ENCODE data around the gene RPL36AL.
A peak's percentile ranks its signal among the peaks of the same experiment; 100 is the strongest.
"Not testable (repeated sequence)": the region's sequence is repeated elsewhere in the genome, so short reads cannot be mapped to it uniquely, and the experiment has no call there.

RPL36AL gene

DNA sequence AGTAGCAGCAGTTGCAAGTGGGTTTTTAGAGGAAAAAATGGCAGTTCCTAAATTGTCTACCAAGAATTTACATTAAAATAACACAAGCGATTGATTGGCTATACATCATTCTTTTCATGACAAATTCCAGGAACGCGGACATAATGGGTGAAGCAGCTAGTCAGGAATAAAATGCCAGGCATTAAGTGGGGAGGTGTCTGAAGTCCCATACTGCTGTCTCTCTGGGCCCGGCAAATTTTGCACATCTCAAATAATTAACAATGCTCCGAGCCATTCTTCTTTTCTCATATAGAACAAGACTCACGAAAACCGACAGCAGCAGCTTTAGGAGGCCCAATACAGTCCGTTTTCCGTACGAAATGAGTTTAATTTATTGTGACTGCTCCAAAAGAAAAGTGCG lies 696 bp downstream of the RPL36AL start:
- DNase-seq (ENCODE audit: extremely low read depth in 1 of 2, low read depth in 1 of 2) = no peak

DNA sequence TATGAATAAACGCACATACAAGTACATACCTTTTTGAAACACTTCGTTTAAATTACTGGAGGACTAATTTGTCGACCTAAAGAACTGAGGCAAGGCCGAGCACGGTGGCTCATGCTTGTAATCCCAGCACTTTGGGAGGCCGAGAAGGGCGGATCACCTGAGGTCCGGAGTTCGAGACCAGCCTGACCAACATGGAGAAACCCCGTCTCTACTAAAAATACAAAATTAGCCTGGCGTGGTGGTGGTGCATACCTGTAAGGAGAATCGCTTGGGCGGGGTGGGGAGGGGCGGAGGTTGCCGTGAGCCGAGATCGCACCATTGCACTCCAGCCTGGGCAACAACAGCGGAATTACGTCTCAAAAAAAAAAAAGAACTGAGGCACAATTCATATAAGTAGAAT lies 1.2 kb downstream of the RPL36AL start:
- DNase-seq (ENCODE audit: extremely low read depth in 1 of 2, low read depth in 1 of 2) = not testable (repeated sequence)

DNA sequence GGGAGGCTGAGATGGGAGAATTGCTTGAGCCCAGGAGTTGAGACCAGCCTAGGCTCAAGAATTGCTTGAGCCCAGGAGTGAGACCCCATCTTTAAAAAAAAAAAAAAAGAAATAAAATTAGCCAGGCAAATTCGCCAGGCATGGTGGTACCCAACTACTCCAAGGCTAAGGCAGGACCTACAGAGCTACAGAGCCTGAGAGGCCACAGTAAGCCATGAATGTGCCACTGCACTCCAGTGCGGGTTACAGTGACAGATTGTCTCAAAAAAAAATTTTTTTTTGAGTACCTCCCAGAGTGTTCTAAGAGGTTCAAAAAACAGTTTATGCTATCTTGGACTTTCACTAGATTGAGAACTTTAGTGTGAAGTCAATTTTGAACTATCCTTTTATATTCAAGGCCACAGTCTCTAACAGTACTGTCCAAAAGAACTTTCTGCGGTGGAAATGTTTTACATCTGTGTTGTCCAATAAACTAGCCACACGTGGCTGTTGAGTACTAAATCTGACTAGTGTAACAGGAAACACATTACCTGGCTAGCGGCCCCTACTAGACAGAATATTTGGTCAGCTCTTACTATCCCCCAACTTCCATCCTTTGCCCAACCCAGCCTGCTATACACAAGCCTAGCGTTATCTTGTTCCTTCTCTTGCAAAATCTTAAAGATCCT lies 2.4 kb downstream of the RPL36AL start:
- no peak for DNase-seq (ENCODE audit: extremely low read depth in 1 of 2, low read depth in 1 of 2)

DNA sequence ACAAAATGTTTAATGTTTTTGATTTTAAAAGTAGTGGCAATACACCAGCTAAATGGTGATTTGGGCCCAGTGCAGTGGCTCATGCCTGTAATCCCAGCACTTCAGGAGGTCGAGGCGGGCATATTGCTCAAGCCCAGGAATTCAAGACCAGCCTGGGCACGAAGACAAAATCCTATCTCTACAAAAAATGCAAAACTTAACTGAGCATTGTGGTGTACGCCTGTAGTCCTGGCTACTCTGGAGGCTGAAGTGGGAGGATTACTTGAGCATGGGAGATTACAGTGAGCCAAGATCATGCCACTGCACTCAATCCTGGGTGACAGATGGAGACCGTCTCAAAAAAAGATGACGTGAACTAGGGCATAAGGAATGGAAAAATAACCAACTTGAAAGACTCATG lies 4.7 kb downstream of the RPL36AL start:
- DNase-seq (ENCODE audit: extremely low read depth in 1 of 2, low read depth in 1 of 2) = no peak

DNA sequence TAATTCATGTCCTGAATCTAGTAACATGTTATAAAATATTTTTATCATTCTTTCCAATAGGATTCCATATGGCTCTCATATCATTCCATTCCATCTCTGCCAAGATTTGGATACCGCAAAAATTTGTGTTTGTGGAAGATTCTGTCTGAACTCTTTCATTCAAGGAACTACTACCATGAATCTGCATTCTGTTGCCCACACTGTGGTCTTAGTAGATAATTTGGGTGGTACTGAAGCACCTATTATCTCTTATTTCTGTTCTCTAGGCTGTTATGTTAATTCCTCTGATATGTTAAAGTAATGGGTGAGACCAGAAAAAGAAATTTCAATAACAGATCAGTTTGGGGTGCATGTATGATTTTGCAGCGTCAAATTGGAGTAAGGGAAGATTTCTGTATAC lies 6.2 kb downstream of the RPL36AL start:
- no peak for DNase-seq (ENCODE audit: extremely low read depth in 1 of 2, low read depth in 1 of 2)

DNA sequence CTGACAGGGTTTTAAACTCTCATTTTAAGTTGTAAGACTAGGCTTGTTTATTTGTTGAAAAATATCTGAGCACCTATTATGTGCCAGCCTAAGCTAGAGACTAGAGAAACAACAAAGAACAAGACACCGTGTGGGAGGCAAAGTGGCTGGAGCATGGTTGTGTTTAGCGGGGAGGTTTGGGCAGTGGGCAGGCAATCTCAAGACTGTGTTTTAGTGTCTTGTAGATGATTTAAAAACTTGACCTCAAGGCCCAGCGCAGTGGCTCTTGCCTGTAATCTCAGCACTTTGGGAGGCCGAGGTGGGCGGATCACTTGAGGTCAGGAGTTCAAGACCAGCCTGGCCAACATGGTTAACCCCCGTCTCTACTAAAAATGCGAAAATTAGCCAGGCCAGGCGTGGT lies 7.8 kb downstream of the RPL36AL start:
- no peak for DNase-seq (ENCODE audit: extremely low read depth in 1 of 2, low read depth in 1 of 2)

DNA sequence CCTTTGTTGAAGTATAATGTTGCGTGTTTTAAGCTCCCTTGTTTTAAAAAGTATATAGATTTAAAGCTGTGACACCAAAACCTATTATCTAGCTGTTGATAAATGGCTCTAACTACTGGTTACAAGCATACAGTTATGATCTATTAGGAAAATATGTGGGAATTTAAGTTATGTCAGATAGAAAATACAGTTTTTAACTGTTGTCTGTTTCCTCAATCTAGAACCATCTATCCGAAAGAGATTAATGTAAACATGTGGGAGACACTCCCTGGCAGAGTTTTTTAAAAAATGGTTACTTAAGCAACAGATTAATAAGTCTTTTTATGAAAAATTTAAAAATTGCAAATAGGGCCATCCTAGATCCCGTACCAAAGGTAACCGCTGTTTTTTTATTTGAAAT lies 8.2 kb downstream of the RPL36AL start:
- DNase-seq (ENCODE audit: extremely low read depth in 1 of 2, low read depth in 1 of 2) = no peak

DNA sequence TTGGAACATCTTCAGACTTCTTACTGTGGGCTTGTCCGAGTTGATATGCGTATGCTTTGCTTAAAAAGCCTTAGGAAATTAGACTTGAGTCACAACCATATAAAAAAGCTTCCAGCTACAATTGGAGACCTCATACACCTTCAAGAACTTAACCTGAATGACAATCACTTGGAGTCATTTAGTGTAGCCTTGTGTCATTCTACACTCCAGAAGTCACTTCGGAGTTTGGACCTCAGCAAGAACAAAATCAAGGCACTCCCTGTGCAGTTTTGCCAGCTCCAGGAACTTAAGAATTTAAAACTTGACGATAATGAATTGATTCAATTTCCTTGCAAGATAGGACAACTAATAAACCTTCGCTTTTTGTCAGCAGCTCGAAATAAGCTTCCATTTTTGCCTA lies 12.8 kb downstream of the RPL36AL start:
- no peak for DNase-seq (ENCODE audit: extremely low read depth in 1 of 2, low read depth in 1 of 2)

DNA sequence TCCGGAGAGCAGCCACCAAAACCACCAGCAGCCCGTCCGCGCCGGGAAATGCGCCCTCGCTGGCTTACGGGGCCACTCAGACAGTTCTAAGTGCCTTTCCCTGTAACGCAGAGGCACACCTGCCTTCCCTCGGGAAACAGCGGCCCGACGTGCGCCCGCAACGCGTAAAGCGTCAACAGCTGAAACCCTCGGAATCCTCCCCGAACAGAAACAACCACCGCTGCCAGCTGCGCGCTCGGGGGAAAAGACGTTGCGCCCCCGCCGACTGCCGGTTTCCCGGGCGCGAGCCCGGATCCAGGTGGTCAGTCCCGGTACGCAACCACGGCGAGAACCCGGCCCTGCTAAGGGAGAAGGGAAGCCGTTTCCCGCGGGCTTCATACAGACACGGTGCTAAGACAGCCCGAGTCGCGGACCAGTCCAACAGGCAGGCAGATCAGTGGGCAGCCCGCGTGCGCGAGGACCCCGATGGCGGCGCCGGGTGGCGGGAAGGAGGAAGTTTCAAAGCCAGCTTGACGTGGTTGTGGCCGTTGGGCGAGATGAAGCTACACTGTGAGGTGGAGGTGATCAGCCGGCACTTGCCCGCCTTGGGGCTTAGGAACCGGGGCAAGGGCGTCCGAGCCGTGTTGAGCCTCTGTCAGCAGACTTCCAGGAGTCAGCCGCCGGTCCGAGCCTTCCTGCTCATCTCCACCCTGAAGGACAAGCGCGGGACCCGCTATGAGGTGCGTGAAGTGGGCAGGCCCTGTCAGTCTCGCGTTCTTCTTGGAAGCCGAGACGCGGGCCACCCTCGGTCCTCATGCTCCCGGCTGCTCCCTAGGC lies 21.7 kb downstream of the RPL36AL start, which contains the start of gene LRR1:
Gene LRR1 (plus strand): TSS at position 456 of the 816 bp plus-strand sequence. CDS start 81 bp downstream, at position 537.
- peak; percentile 60 to 72 for DNase-seq (ENCODE audit: extremely low read depth in 1 of 2, low read depth in 1 of 2)

DNA sequence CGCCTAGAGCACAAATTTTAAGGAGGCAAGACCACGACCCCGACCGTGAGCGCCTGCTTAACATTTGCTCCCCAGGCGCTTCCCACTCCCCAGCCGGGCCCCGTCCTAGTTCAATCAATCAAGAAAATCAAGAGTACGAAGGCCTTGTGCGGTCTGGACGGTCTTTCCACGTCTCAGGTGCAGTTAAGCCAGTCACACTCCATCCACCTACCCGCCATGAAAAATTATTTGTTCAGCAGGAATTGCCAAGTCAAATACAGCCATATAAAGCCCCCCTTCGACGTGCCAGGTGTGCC lies 22.3 kb downstream of the RPL36AL start:
- no peak for DNase-seq (ENCODE audit: extremely low read depth in 1 of 2, low read depth in 1 of 2)

DNA sequence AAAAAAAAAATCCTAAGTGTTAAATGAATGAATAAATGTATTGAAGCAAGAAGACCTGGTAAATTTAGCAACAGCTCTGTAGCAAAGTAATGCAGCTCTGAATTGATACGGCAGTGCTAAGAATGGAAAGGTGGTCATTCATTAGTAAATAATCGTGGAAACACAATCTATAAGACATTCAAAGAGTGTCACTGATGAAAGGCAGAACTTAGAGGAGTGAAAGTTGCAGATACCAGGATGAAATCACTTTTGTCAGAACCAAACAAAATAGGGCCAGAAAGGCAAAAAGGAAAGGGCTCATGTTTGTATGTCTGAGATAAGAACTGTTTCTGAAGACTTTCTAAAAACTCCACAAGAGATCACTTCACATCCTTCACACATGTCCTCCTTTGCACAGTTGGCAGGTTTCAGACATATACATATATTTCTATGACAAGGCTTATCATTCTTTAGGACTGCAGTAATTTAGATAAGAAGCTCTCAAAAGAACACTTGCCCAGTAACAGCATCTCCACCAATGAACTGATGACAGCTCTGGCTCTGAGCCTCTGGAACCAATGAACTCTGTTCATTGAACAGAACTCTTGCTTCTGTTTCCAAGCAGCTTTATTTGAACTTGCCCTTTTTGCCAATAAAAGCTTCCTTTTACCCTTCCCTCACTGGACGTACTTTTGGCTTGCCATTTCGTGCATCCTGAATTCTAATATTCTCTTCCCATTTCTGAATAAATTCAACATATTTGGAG lies 25.9 kb downstream of the RPL36AL start:
- DNase-seq (ENCODE audit: extremely low read depth in 1 of 2, low read depth in 1 of 2) = no peak

DNA sequence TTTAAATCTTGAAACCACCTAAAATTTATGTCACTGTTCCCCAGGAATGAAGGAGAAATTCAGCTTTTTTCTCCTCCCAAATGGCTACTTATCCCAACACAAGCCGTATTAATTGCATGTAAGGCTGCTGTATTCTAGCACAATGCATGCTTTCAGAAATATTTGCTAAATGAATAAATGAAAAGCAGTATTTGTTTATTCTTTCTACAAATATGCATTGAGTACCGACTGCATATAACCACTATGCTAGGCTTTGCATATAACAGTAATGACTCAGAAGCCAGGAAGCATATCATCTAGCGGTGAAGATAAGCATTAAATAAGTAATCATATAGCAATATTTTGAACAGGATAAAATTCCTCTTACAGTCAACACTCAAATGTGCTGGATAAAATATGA lies 27.4 kb downstream of the RPL36AL start:
- no peak for DNase-seq (ENCODE audit: extremely low read depth in 1 of 2, low read depth in 1 of 2)

DNA sequence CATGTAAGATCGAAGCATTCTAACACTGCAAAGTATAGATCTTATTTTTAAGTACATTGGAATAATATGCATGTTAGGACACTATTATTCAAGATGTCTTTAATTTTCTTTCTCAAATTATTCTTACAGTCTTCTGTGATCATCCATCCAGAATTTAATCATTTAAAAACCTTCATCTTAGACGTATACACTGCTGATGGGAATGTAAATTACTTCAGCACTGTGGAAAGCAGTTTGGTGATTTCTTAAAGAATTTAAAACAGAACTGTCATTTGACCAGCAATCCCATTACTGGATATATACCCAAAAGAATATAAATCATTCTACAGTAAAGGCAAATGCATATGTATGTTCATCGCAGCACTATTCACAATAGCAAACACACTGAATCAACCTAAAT lies 31.0 kb downstream of the RPL36AL start:
- DNase-seq (ENCODE audit: extremely low read depth in 1 of 2, low read depth in 1 of 2) = no peak

DNA sequence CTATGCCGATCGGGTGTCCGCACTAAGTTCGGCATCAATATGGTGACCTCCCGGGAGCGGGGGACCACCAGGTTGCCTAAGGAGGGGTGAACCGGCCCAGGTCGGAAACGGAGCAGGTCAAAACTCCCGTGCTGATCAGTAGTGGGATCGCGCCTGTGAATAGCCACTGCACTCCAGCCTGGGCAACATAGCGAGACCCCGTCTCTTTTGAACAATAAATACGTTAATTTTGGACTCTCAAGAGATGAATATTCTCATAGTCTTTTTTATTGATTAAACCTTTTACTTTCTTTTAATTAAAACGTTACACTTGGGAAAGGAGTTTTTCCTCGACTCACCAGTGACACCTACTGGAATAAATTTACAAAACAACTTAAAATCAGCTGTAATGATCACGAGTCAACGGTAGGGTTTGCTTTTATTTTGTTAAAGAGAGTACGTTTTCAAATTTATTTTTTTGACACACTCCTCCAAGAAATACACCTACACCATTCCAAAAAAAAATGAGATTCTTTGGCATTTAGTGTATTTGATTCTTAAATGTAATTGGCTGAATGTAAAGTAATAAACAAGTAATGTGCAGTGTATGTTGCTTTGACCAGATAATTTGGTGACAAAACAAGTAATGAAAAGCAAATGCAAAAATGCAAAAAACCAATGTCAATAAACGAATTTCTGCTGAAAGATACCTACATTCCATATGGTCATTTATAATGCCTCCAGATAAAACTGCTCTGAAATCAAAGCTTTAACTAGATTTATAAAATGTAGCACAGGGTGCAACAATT lies 33.6 kb downstream of the RPL36AL start:
- DNase-seq (ENCODE audit: extremely low read depth in 1 of 2, low read depth in 1 of 2) = peak in 1 of 2 donors; percentile 35

DNA sequence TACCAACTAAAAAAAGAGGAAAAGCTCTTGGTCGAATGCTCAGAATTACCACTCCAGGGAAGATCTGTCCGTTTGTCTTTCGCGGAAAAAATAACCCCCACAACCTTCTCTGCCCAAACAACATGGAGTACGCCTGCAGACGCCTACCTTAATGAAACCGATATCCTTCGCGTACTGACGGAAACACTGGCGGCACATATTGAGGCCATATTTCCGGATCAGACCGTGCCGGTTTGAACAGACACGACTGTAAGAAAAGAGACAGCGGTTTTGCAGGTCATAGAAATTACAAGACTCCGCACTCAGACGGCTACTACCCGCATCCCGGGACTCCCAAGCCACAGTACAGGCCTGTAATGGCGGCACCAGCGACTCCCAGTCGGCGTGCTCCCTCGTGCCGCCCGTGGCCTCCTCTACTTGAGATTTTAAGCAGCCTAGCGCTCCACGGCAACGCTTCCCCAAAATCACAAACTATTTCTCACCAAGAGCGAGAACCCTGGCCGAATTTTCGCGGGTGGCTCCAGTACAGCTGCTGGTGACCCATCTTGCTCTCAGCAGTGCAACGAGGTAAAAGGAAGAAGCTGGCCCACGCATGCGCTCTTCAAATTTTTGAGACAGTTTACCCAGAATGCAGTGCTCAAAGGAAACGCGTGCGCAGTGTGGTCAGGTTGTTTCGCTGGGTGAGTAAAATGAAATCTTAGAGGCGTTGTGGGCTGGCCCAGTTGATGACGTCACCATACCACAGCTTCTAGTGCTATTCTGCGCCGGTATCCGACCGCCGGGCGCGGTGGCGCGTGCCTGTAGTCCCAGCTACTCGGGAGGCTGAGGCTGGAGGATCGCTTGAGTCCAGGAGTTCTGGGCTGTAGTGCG lies 34.4 kb downstream of the RPL36AL start, which contains the start of gene RPS29:
Gene RPS29 (minus strand): TSS at position 578 of the 870 bp plus-strand sequence. CDS start 34 bp downstream, at position 544.
- peak; percentile 96 to 97 for DNase-seq (ENCODE audit: extremely low read depth in 1 of 2, low read depth in 1 of 2)

DNA sequence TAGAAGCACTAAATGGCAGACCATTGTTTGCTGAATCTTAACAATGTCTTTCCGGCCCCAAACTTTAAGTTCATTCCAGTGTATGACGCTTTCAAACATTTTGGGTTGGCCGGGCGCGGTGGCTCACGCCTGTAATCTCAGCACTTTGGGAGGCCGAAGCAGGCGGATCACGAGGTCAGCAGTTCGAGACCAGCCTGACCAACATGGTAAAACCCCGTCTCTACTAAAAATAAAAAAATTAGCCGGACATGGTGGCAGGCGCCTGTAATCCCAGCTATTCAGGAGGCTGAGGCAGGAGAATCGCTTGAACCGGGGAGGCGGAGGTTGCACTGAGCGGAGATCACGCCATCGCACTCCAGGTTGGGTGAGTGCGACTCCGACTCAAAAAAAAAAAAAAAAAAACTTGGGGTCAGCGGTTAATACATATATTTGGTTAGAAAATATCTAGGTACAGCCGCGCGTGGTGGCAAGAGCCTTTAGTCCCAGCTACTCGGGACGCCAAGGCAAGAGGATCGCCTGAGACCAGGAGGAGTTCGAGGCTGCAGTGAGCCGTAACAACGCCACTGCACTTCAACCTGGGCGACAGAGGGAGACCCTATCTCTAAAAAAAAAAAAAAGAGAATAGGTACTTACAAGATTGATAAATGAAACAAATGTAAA lies 35.3 kb downstream of the RPL36AL start:
- DNase-seq (ENCODE audit: extremely low read depth in 1 of 2, low read depth in 1 of 2) = not testable (repeated sequence)

DNA sequence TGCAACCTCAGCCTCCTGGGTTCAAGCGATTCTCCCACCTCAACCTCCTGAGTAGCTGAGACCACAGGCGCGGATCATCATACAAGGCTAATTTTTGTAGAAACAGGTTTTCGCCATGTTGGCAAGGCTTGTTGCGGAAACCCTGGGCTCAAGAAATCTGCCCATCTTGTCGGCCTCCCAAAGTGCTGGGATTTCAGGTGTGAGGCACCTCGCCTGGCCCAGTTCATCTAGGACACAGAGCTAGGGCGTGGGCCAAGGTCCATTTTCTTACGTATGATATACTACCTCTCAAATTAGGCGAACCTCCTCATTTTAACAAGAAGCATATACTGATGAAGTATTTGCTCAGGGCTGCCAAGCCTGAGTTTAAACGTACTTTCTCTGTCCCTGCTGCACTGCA lies 36.4 kb downstream of the RPL36AL start:
- no peak for DNase-seq (ENCODE audit: extremely low read depth in 1 of 2, low read depth in 1 of 2)

DNA sequence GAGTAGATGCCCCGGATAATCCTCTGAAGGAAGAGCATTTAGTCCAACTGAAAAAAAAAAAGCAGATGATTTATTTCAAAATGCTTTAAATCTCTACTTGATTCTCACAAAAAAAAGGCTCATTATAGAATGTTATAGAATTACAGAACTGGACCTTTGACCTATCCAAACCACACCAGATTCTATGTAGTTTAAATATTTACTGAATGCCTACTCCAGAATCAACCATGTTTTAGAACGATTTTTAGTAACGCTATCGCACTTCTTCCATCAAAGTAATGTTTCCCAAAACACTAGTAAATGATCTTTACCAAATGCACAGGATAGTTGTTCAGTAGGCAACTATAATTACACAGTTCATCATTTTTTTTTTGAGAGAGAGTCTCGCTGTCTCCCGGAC lies 36.8 kb downstream of the RPL36AL start:
- no peak for DNase-seq (ENCODE audit: extremely low read depth in 1 of 2, low read depth in 1 of 2)

Measured in stimulated activated CD8-positive, alpha-beta memory T cell treated with anti-CD3 and anti-CD28 coated beads, Interleukin-7, amount 100 ng/mL, for 48 hours (primary cell).